Heart left ventricle (tissue), 16 donors: ENCODE results near the gene GFI1B. TPM values are rescaled to one million over a fixed set of nuclear protein-coding genes. Genes with fewer than 3 reads are reported as not detected.

ENCODE experiments used
- ATAC-seq, 4 donors: fragments of 200-7000 bp; cut with Tn5 transposase; one replicate each; pipeline ENCODE4 v1.9.1; 2020 to 2022; ENCODE audit warnings: moderate library complexity in 4 of 4, mild to moderate bottlenecking in 3 of 4, moderate number of reproducible peaks in 1 of 4
- DNase-seq, 5 donors: peaks; one replicate each; pipeline ENCODE4 v3.0.0-alpha.2; 2020
- H3K27ac ChIP-seq, 12 donors: fragments of 200-600 bp; sonication (generic) in 4 of 12; one replicate each; pipeline versions ENCODE4 v1.5.0 to v1.8.0; 2016 to 2022; ENCODE audit warnings: mild to moderate bottlenecking in 2 of 12
- H3K27me3 ChIP-seq, 9 donors: fragments of 200-600 bp; sonication (generic) in 2 of 9; one replicate each; pipeline versions ENCODE4 v1.5.1 to v1.8.0; 2016 to 2022; ENCODE audit warnings: mild to moderate bottlenecking in 3 of 9
- H3K36me3 ChIP-seq, 9 donors: fragments of 200-600 bp; sonication (generic) in 2 of 9; one replicate each; pipeline versions ENCODE4 v1.5.0 to v1.8.0; 2018 to 2022; ENCODE audit warnings: mild to moderate bottlenecking in 2 of 9
- H3K4me1 ChIP-seq, 12 donors: fragments of 200-600 bp; sonication (generic) in 4 of 12; one replicate each; pipeline versions ENCODE4 v1.5.0 to v1.8.0; 2016 to 2022; ENCODE audit warnings: mild to moderate bottlenecking in 3 of 12
- H3K4me3 ChIP-seq, 12 donors: fragments of 200-600 bp; sonication (generic) in 4 of 12; one replicate each; pipeline versions ENCODE4 v1.5.0 to v1.8.0; 2017 to 2022; ENCODE audit warnings: mild to moderate bottlenecking in 9 of 12, moderate library complexity in 4 of 12
- H3K9me3 ChIP-seq, 12 donors: fragments of 200-600 bp; sonication (generic) in 4 of 12; one replicate each; pipeline versions ENCODE4 v1.5.0 to v1.8.0; 2016 to 2022; ENCODE audit warnings: mild to moderate bottlenecking in 1 of 12
- POLR2A ChIP-seq, 2 donors: fragments of 450-650 bp; IDR thresholded peaks; one replicate each; pipeline ENCODE4 v1.6.1; 2017; ENCODE audit warnings: antibody characterized with exemption in 2 of 2, mild to moderate bottlenecking in 2 of 2, moderate library complexity in 2 of 2
- WGBS, 4 donors: extraction: QIAGEN DNeasy Blood & Tissue Kit in 2 of 4; methylation state at CpG; one replicate each; pipeline versions ENCODE4 v1.1.5 to v1.1.7; 2013 to 2018; 5-methylcytosine and 5-hydroxymethylcytosine counted together
- intact Hi-C, 10 donors: fragments of 100-400 bp; cut with DNase I; formaldehyde crosslinking; loops; one replicate each; pipeline versions ENCODE4 v1.11.1 to v1.14.2; 2022
- long read RNA-seq, 3 donors: library from polyadenylated mRNA; unstranded; transcript quantifications; one replicate each; pipeline ENCODE4 v2.0.0, GENCODE V29; 2020 to 2021
- polyA plus RNA-seq, 2 donors: library from polyadenylated mRNA; stranded (reverse); fragments of 200-250 nt; gene quantifications; one replicate each; pipeline ENCODE4 v1.2.3, GENCODE V29; 2013
- total RNA-seq, 9 donors: library from RNA; depleted of rRNA in 2 of 9; stranded (reverse); fragments of >200 nt in 2 of 9; fragmentation: NEBNext Ultra II Directional in 3 of 9; extraction: Animal tissue kit (Norgen Biotek cat#: 25700) in 3 of 9; gene quantifications; one replicate each; pipeline versions ENCODE4 v1.1.0 to v1.2.4, GENCODE V29; 2016 to 2023
- TF ChIP-seq, protein P1 (sequence below), 12 donors: fragments of 200-600 bp; sonication (generic) in 4 of 12; IDR thresholded peaks; one replicate each; pipeline versions ENCODE4 v1.5.0 to v1.8.0; 2018 to 2022; ENCODE audit warnings: antibody characterized with exemption in 12 of 12, mild to moderate bottlenecking in 5 of 12
- donor health status: ischemic (EF 13 %, LVEDD 7.1; RV severe dilation, severe dysfunction).
- donor health status: healthy with polysubstance abuse.
- donor health status: DM: no; HTN: yes; CAD: no.
- donor health status: DM: no; HTN: no; CAD: no.
- donor health status: ischemic (EF 25% LVEDD 6.9; RV normal size, moderate dysfunction).
- donor health status: ischemic (EF 25% LVEDD 5.7; RV mildly dilated, moderate dysfunction).
- donor health status: healthy.
- donor health status: DM: yes; HTN: yes; CAD: no.
- donor health status: ischemic (EF 35%, LVEDD 5.7; RV mildly dilated, moderate dysfunction).
- donor health status: nonischemic (EF 11% LVEDD 7.7; RV severe dilation, severe dysfunction).
- donor health status: DM: yes; HTN: yes; CAD: no.
- donor health status: PGD.
- donor health status: ischemic (EF 29% LVEDD 5.4; RV normal size, mild dysfunction).
- donor health status: nonischemic (EF 23%, LVEDD 6.1; RV moderate dilation, normal function).

The GFI1B gene
- total RNA-seq (under 1 TPM in 3 of 9 donors, not detected in 6; 0.31 to 0.39 (median 0.32) TPM), polyA plus RNA-seq (under 1 TPM; 0.06 to 0.11 TPM)
- long read RNA-seq, donor 1: 0 reads
- long read RNA-seq, donor 2, partial matches to known transcripts: 2 of 2 reads
- long read RNA-seq, donor 2, other reads (novel, unspliced or antisense): 0 of 2 reads
- long read RNA-seq, donor 3: 0 reads

DNA sequence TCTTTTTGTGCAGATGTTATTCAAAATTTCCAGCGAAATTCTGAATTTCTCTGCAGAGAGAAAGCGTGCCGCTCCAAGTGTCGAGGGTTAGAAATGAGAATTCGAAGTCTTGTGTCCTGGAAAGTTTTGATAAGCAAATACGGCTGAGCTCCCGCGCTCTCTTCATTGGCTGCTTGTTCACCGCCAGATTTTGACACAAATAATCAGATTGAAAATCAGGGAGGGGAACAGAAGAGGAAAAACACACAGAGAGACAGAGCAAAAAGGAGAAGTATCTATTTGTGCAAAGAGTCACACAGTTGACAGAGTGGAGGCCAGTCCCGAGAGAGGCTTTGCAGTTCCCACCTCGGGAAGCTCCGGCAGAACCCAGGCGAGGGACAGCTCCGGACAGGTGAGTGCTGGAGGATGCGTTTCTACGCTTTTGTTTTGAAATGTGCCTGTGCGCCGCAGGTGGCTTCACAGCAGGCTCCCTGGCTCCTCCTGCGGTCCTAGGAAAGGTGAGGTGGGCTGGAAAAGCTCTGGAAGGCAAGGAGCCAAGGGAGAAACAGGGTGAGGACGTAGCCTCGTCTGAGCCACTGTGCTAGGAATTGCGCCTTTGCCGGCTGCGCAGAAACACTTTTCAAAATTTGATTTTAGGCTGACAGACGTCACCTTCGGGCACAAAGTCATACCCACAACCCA is at the start of gene GFI1B:
TSS of gene GFI1B (plus strand) at position 244 of the 681 bp plus-strand sequence. CDS start 7,985 bp downstream, outside the sequence.
- peaks cover 0 to 8% (median 0%) of the 10 kb centered on the region in 12 donors for H3K4me1 ChIP-seq
- WGBS, 4 donors: 19 to 24% (median 19%) methylated on average over 26 of the region's 26 CpGs
- no peak for DNase-seq
- no peak for ATAC-seq
- no peak within 1 kb of the TSS for H3K27ac ChIP-seq
- H3K4me3 ChIP-seq: peak within 1 kb of the TSS in 1 of 12 donors; percentile 20
- H3K27me3 ChIP-seq: peaks cover 6 to 69% (median 26%) of the 10 kb centered on the region in 9 donors
- no peak for TF ChIP-seq POLR2A (IDR thresholded peaks at IDR 0.05)
- TF ChIP-seq, protein P1, sequence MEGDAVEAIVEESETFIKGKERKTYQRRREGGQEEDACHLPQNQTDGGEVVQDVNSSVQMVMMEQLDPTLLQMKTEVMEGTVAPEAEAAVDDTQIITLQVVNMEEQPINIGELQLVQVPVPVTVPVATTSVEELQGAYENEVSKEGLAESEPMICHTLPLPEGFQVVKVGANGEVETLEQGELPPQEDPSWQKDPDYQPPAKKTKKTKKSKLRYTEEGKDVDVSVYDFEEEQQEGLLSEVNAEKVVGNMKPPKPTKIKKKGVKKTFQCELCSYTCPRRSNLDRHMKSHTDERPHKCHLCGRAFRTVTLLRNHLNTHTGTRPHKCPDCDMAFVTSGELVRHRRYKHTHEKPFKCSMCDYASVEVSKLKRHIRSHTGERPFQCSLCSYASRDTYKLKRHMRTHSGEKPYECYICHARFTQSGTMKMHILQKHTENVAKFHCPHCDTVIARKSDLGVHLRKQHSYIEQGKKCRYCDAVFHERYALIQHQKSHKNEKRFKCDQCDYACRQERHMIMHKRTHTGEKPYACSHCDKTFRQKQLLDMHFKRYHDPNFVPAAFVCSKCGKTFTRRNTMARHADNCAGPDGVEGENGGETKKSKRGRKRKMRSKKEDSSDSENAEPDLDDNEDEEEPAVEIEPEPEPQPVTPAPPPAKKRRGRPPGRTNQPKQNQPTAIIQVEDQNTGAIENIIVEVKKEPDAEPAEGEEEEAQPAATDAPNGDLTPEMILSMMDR (IDR thresholded peaks at IDR 0.05): no peak
- no peaks in the 10 kb centered on the region for H3K36me3 ChIP-seq
- intact Hi-C loops: loop anchor here in 5 of 10 donors (10.0 kb wide), 4 partner anchors 64 to 474 kb away; no protein-coding TSS in a partner anchor
- H3K9me3 ChIP-seq: no peaks in the 10 kb centered on the region

DNA sequence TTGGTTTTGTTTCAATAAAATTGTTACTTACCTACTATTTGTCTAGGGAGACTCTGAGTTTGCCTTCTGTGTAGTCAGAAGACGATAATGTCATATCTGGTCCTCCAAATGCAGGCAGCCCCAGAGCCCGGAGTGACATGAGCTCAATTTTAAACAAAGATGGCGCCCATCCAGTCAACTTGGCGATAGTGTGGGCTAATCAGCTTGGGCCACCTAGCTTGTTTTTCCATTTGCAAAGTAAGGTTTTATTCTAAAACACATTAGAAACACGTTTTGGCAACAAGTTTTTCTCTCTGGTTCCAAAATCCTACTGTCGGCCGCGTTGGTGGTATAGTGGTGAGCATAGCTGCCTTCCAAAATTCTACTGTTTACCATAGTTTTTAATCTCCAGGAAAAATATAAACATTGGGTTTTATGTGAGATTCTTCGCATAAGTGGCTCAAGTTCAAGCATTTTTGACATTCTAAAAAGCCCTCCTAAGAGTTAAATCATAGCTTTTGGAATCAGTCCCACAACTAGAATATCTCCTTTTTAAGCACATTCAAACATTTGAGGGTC is 47.2 kb upstream of the GFI1B start:
- intact Hi-C loops: no loop called here
- H3K9me3 ChIP-seq: no peaks in the 10 kb centered on the region
- no peak overlapping the region for H3K4me3 ChIP-seq
- no peaks in the 10 kb centered on the region for H3K27me3 ChIP-seq
- no peak overlapping the region for H3K27ac ChIP-seq
- peaks cover 0 to 7% (median 0%) of the 10 kb centered on the region in 12 donors for H3K4me1 ChIP-seq
- WGBS, 4 donors: 90 to 96% (median 93%) methylated on average over 9 of the region's 9 CpGs
- DNase-seq: no peak
- H3K36me3 ChIP-seq: peaks cover 0 to 78% (median 42%) of the 10 kb centered on the region in 9 donors
- TF ChIP-seq, protein P1 (IDR thresholded peaks at IDR 0.05): no peak
- TF ChIP-seq POLR2A (IDR thresholded peaks at IDR 0.05): no peak
- ATAC-seq: no peak

DNA sequence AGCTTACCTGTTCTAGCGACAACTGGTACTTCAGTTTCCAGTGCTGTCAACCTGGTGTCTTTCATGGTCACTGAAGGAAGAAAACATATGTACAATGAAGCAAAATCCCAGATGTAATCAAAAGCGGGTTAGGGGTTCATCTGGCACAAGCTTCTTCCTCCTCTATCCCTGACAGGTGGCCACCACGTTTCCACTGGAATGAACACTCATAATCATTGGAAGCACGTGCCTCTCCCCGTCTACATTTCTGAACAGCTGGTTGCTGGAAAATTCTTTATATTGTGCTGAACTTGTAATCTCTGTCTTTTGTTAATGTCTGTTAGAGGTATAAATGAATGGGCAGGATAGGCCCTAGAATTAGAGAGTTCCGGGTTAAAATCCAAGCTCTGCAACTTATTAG is 43.5 kb upstream of the GFI1B start:
- no peaks in the 10 kb centered on the region for H3K27me3 ChIP-seq
- WGBS, 4 donors: 80 to 85% (median 84%) methylated on average over 6 of the region's 6 CpGs
- no peak for DNase-seq

More for the DNA sequence above, 43.5 kb upstream of the GFI1B start:
- no peak overlapping the region for H3K27ac ChIP-seq
- H3K4me1 ChIP-seq: peaks cover 0 to 18% (median 4%) of the 10 kb centered on the region in 12 donors
- intact Hi-C loops: loop anchor here in 1 of 10 donors (5.0 kb wide), 1 partner anchor 37 kb away; no protein-coding TSS in a partner anchor
- no peak overlapping the region for H3K4me3 ChIP-seq
- H3K36me3 ChIP-seq: peaks cover 0 to 41% (median 9%) of the 10 kb centered on the region in 9 donors
- TF ChIP-seq, protein P1 (IDR thresholded peaks at IDR 0.05): no peak
- TF ChIP-seq POLR2A (IDR thresholded peaks at IDR 0.05): no peak
- ATAC-seq: no peak
- H3K9me3 ChIP-seq: no peaks in the 10 kb centered on the region
